ENCODE measurements around the gene SELENOO. TPM values are rescaled to one million over a fixed set of nuclear protein-coding genes. Genes with fewer than 3 reads are reported as not detected.
"Not testable (repeated sequence)": the region's sequence is repeated elsewhere in the genome, so short reads cannot be mapped to it uniquely, and the experiment has no call there.

The SELENOO gene
- total RNA-seq, 1 donor = 15.5 TPM

DNA sequence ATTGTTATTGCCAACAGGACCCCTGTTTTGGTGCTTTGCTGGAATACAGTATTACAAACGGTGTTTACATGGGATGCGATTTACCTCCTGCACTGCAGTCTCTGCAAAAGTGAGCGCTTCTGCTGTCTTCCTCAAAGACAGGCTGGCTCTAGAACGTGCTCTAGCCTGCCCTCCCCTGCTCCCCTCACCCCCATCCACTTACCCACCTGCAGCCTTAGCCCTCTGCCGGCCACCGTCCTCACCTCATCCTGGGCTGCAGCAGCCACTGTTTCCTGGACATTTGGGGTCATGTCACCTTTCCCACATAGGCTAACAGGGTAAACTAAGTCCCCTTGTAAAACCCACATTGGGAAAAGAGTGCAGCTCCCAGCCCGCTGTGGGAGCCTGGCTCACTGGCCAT is 39.9 kb upstream of the SELENOO start:
- DNase-seq (ENCODE audit: low read depth) = no peak
- H3K4me3 ChIP-seq (ENCODE audit: low read depth, low read length) = no peak overlapping the region
- TF ChIP-seq, protein P1, sequence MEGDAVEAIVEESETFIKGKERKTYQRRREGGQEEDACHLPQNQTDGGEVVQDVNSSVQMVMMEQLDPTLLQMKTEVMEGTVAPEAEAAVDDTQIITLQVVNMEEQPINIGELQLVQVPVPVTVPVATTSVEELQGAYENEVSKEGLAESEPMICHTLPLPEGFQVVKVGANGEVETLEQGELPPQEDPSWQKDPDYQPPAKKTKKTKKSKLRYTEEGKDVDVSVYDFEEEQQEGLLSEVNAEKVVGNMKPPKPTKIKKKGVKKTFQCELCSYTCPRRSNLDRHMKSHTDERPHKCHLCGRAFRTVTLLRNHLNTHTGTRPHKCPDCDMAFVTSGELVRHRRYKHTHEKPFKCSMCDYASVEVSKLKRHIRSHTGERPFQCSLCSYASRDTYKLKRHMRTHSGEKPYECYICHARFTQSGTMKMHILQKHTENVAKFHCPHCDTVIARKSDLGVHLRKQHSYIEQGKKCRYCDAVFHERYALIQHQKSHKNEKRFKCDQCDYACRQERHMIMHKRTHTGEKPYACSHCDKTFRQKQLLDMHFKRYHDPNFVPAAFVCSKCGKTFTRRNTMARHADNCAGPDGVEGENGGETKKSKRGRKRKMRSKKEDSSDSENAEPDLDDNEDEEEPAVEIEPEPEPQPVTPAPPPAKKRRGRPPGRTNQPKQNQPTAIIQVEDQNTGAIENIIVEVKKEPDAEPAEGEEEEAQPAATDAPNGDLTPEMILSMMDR (IDR thresholded peaks at IDR 0.05; ENCODE audit: insufficient read depth, low read length) = no peak

DNA sequence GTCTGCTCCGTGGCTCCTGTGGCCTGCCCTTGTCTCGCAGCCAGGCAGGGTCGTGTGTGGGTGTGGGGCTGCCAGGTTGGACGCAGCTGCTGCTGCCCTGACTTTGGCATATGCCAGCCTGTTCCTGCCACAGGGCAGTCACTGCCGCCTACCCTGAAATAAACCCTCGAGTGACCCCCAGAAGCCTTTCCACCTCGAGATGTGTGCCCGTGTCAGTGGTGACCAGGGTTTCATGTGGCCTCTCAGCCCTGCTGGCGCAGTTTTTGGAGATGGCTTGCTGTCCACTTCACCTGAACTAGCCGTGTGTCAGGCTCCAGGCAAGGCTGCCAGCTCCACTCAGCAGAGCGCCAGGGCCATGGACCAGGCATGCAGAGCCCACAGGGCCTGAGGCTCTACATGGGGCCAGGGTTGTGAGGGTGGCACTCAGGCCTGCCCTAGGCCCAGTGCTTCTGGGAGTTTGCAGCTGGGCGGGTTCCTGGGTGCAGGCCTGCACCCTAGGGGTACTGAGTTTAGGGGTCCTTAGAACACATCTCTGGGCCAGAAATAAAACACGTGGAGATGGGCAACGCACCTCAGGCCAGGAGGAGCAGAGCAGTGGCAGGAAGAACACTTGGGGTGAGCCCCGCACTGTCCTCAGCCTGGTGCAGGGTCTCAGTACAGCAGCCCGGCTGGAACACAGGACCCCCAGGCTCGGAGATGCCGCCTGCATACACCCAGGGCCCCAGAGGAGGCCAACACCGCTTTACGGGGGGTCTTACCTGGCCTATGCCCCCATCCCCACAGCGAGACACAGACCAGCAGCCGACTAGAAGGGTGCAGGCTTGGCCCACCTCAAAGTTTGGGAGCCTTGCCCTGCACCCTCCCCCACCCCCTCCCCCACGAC is 39.1 kb upstream of the SELENOO start:
- TF ChIP-seq, protein P1 (IDR thresholded peaks at IDR 0.05; ENCODE audit: insufficient read depth, low read length) = no peak
- H3K4me3 ChIP-seq (ENCODE audit: low read depth, low read length) = no peak overlapping the region
- DNase-seq (ENCODE audit: low read depth) = no peak

DNA sequence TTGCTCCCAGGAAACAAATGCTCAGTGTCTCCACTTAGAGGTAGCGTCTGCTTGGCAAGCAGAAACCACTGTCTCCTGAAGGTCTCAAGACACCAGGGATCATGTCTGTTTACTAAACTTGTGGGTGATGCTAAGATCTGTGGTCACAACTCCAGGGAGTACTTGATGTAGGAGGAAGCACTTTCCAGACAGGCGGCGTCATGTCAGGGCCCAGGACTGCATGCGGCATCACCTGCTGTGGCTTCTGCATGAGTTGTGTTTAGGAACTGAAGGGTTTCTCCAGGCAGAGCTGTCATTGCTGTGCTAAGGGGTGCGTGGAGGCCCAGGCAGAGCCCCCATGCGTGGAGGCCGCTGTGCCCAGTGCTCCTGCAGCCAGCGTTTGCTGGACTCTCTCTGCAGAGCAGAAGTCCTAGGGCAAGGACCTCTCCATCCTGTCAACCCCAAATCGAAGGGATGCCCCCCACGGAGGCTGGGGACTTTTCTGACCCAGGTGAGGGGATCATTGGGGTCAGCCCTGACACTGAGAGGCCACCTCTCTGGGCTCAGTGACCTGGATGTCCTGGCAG is 38.3 kb upstream of the SELENOO start:
- TF ChIP-seq, protein P1 (IDR thresholded peaks at IDR 0.05; ENCODE audit: insufficient read depth, low read length) = no peak
- no peak for DNase-seq (ENCODE audit: low read depth)
- H3K4me3 ChIP-seq (ENCODE audit: low read depth, low read length) = no peak overlapping the region

DNA sequence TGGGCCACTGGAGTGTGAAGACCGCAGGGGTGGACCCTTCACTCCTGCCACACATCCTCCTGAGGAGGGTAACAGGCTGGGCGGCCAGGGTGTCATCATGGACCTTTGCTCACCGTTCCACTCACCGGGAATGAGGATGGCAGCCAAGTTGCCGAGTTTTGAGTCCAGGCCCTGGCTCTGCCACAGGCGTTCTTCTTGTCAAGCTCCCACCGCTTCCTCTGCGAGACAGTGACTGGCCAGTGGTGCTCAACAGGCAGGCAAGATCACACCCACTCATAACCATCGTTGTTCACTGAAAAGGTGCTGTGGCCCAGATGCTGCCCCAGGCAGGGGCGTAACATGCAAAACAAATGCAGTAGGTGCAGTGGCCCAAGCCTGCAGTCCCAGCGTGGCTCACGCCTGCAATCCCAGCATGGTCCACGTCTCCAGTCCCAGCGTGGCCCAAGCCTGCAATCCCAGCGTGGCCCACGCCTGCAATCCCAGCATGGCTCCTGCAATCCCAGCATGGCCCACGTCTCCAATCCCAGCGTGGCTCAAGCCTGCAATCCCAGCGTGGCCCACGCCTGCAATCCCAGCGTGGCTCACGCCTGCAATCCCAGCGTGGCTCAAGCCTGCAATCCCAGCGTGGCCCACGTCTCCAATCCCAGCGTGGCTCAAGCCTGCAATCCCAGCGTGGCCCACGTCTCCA is 35.2 kb upstream of the SELENOO start:
- TF ChIP-seq, protein P1 (IDR thresholded peaks at IDR 0.05; ENCODE audit: insufficient read depth, low read length) = no peak
- no peak for DNase-seq (ENCODE audit: low read depth)
- no peak overlapping the region for H3K4me3 ChIP-seq (ENCODE audit: low read depth, low read length)

DNA sequence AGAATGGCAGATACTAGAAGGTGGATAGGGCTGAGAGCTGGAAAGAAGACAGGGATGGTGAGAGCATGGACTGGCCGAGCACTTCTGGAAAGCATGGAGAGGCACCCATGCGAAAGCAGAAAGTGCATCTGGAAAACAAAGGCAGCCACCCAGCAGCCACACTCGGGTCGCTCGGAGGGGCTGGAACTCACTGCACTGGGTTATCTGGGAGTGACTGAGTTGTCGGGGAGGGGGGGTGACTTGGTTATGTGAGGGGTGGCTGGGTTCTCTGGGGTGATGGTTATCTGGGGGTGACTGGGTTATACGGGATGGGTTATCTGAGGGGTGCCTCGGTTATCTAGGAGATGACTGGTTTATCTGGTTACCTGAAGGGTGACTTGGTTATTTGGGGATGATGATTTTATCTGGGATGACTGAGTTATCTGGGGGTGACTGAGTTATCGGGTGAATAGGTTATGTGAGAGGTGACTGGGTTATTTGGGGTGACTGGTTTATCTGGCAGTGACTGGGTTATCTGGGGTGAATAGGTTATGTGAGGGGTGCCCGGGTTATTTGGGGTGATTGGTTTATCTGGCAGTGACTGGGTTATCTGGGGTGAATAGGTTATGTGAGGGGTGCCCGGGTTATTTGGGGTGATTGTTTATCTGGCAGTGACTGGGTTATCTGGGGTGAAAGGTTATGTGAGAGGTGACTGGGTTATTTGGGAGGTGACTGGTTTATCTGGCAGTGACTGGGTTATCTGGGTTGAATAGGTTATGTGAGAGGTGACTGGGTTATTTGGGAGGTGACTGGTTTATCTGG is 32.9 kb upstream of the SELENOO start:
- no peak for DNase-seq (ENCODE audit: low read depth)
- no peak overlapping the region for H3K4me3 ChIP-seq (ENCODE audit: low read depth, low read length)
- TF ChIP-seq, protein P1 (IDR thresholded peaks at IDR 0.05; ENCODE audit: insufficient read depth, low read length) = no peak

DNA sequence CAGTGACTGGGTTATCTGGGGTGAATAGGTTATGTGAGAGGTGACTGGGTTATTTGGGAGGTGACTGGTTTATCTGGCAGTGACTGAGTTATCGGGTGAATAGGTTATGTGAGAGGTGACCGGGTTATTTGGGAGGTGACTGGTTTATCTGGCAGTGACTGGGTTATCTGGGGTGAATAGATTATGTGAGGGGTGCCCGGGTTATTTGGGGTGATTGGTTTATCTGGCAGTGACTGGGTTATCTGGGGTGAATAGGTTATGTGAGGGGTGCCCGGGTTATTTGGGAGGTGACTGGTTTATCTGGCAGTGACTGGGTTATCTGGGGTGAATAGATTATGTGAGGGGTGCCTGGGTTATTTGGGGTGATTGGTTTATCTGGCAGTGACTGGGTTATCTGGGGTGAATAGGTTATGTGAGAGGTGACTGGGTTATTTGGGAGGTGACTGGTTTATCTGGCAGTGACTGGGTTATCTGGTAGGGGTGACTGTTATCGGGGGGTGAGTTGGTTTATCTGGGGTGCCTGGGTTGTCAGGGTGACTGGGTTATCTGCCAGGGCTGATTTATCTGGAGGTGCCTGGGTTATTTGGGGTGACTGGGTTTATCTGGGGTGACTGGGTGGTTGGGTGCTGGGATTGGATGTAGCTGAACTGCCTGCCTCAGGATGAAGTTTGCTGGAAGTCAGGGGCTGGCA is 32.2 kb upstream of the SELENOO start:
- H3K4me3 ChIP-seq (ENCODE audit: low read depth, low read length); DNase-seq (ENCODE audit: low read depth): not testable (repeated sequence)

Measured in fibroblast of the aortic adventitia (primary cell).